HFF-Myc (cell line): ENCODE data around the gene BRI3BP.
"Not testable (repeated sequence)": the region's sequence is repeated elsewhere in the genome, so short reads cannot be mapped to it uniquely, and the experiment has no call there.

Experiments used
- DNase-seq: peaks from one replicate; pipeline ENCODE4 v3.0.0-alpha.2; 2011; ENCODE audit warnings: low read depth; ENCODE audit errors: extremely low read depth
- H3K4me3 ChIP-seq: replicated peaks from 2 replicates; pipeline ENCODE4 v1.5.1; 2011; ENCODE audit warnings: low read depth, mild to moderate bottlenecking, control low read depth, low read length
- CTCF ChIP-seq: IDR thresholded peaks from 2 replicates; pipeline ENCODE4 v1.5.1; 2012; ENCODE audit warnings: mild to moderate bottlenecking, low read depth, low read length, control low read depth; ENCODE audit errors: missing control alignments

BRI3BP gene

GRCh38 chr12:125050446-125050845 is 57.0 kb downstream of the BRI3BP start:
- no peak for DNase-seq
- H3K4me3 ChIP-seq = no peak overlapping the region
- TF ChIP-seq CTCF = no peak

DNA sequence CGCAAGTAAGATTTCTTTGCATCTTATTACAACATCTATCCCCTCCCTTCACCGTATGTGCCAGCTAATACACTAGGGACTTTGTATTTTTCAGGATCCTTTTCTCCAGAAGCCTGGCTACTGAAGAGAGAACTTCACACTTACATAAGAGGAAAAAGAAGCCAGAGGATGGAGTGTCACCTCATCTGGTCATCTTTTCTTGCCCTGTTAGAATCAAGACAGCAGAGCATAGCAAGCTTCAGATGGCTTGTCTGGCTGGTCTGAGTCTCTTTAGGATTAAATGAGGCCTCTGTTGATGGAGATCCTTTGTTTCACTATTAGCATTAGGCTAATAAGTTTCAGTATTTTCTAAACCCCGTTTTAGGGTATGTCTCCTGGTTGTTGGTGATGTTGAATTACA is 57.4 kb downstream of the BRI3BP start:
- H3K4me3 ChIP-seq = no peak overlapping the region
- no peak for DNase-seq
- no peak for TF ChIP-seq CTCF

DNA sequence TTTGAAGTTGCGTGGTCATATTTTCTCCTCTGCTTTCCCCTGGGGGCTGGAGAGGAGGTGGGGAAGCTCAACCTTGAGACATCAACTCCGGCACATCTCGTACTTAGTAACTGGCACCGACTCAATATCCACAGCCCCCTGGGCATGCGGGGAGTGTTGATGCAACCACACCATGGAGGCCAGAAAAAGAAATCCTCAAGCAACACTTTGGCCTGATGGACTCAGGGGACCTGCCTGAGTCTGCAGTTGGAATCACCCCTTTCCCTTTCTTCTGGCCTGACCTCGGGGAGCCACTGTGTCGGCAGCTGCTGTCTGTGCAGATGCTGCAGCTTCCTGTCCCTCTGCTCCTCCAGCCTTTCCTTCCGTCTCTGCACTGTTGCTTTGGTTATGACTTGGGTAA is 60.4 kb downstream of the BRI3BP start:
- no peak for TF ChIP-seq CTCF
- no peak for DNase-seq
- H3K4me3 ChIP-seq = no peak overlapping the region

GRCh38 chr12:125055591-125055990 is 62.1 kb downstream of the BRI3BP start:
- TF ChIP-seq CTCF = no peak
- H3K4me3 ChIP-seq = no peak overlapping the region
- DNase-seq = no peak

- no peak for TF ChIP-seq CTCF
- no peak overlapping the region for H3K4me3 ChIP-seq
- no peak for DNase-seq
Observed at GRCh38 chr12:125056306-125056705, 62.9 kb downstream of the BRI3BP start.

DNA sequence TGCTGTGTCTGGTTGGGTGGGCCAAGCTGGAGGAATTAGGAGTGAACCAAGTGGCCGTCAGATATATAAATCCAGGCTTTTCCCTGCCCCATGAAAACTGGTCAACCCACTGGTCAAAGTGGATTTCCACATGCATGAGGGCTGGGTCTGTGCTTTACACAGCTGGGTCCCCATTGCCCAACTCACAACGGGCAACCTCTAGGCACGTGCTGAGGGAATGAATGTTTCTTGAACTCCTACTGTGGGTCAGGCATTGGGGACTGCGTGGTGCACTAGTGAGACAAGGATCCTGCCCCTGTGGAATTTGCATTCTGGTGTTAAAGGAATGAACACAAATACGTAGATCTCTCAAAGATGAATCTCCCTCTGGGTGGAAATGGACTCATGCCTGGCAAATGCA is 64.3 kb downstream of the BRI3BP start:
- H3K4me3 ChIP-seq = no peak overlapping the region
- no peak for TF ChIP-seq CTCF
- no peak for DNase-seq

- DNase-seq = no peak
- H3K4me3 ChIP-seq = no peak overlapping the region
- no peak for TF ChIP-seq CTCF
Observed at GRCh38 chr12:125061229-125061628, 67.8 kb downstream of the BRI3BP start.

- not testable (repeated sequence) for H3K4me3 ChIP-seq, DNase-seq
Observed at GRCh38 chr12:125063522-125063921, 70.1 kb downstream of the BRI3BP start.
